GM23338 (cell line): Measurements from ENCODE around the gene COA4. TPM values are rescaled to one million over a fixed set of nuclear protein-coding genes. Genes with fewer than 3 reads are reported as not detected.

Source experiments
- ATAC-seq: fragments of 200-7000 bp; cut with Tn5 transposase; 3 replicates; pipeline ENCODE4 v1.9.1; 2020
- DNase-seq: peaks from one replicate; pipeline ENCODE4 v3.0.0-alpha.2; 2015; ENCODE audit warnings: low spot score
- H2AFZ ChIP-seq: fragments of 200-600 bp; sonication (generic); 2 replicates; pipeline ENCODE4 v1.8.0; 2016; ENCODE audit warnings: antibody characterized with exemption, mild to moderate bottlenecking, moderate library complexity
- H3F3A ChIP-seq: fragments of 200-600 bp; sonication (generic); replicated peaks from 2 replicates; pipeline ENCODE4 v1.8.0; 2017; ENCODE audit warnings: antibody characterized with exemption, mixed run types, low read depth
- H3K27ac ChIP-seq: fragments of 200-600 bp; sonication (generic); 2 replicates; pipeline ENCODE4 v1.6.1; 2016; ENCODE audit warnings: low read depth
- H3K27me3 ChIP-seq: fragments of 200-600 bp; sonication (generic); 2 replicates; pipeline ENCODE4 v1.8.0; 2016; ENCODE audit warnings: mild to moderate bottlenecking, mixed run types, moderate library complexity; ENCODE audit not compliant: insufficient read depth
- H3K36me3 ChIP-seq: fragments of 200-600 bp; sonication (generic); 2 replicates; pipeline ENCODE4 v1.8.0; 2016; ENCODE audit warnings: mild to moderate bottlenecking; ENCODE audit not compliant: insufficient read depth
- H3K4me1 ChIP-seq: fragments of 200-600 bp; sonication (generic); 2 replicates; pipeline ENCODE4 v1.8.0; 2016; ENCODE audit warnings: mild to moderate bottlenecking, moderate library complexity; ENCODE audit not compliant: insufficient read depth
- H3K4me2 ChIP-seq: fragments of 200-600 bp; sonication (generic); 2 replicates; pipeline ENCODE4 v1.7.1; 2017; ENCODE audit warnings: mixed run types
- H3K4me3 ChIP-seq: fragments of 200-600 bp; sonication (generic); 2 replicates; pipeline ENCODE4 v1.6.1; 2016; ENCODE audit warnings: mixed run types
- H3K79me2 ChIP-seq: fragments of 200-600 bp; sonication (generic); replicated peaks from 2 replicates; pipeline ENCODE4 v1.8.0; 2017; ENCODE audit warnings: mild to moderate bottlenecking; ENCODE audit not compliant: insufficient read depth
- H3K9me2 ChIP-seq: fragments of 200-600 bp; sonication (generic); 2 replicates; pipeline ENCODE4 v1.8.0; 2017; ENCODE audit not compliant: insufficient read depth
- H4K20me1 ChIP-seq: fragments of 200-600 bp; sonication (generic); replicated peaks from 2 replicates; pipeline ENCODE4 v1.8.0; 2017; ENCODE audit warnings: mild to moderate bottlenecking; ENCODE audit not compliant: insufficient read depth
- H3K27ac Mint-ChIP-seq: 2 replicates; pipeline ENCODE4 v1.8.0; 2020; ENCODE audit warnings: inconsistent platforms, mild to moderate bottlenecking, moderate library complexity, mixed read lengths
- H3K27me3 Mint-ChIP-seq: 3 replicates; pipeline ENCODE4 v1.8.0; 2022; ENCODE audit warnings: low read depth, mild to moderate bottlenecking, moderate library complexity, mixed read lengths, inconsistent platforms; ENCODE audit not compliant: insufficient read depth, poor library complexity
- H3K36me3 Mint-ChIP-seq: 3 replicates; pipeline ENCODE4 v1.8.0; 2021; ENCODE audit warnings: low read depth, mild to moderate bottlenecking, inconsistent platforms, moderate library complexity, mixed read lengths
- H3K4me1 Mint-ChIP-seq: 3 replicates; pipeline ENCODE4 v1.8.0; 2020; ENCODE audit warnings: mild to moderate bottlenecking, inconsistent platforms, mixed read lengths
- H3K4me3 Mint-ChIP-seq: 3 replicates; pipeline ENCODE4 v1.8.0; 2021; ENCODE audit warnings: moderate library complexity, mild to moderate bottlenecking, inconsistent platforms, mixed read lengths
- H3K9me3 Mint-ChIP-seq: 3 replicates; pipeline ENCODE4 v1.8.0; 2020; ENCODE audit warnings: moderate library complexity, mild to moderate bottlenecking, inconsistent platforms, mixed read lengths
- CREB1 ChIP-seq: fragments of 250-450 bp; sonication (Bioruptor Pico); IDR thresholded peaks from 2 replicates; pipeline ENCODE4 v1.5.0; 2020; ENCODE audit warnings: low read depth, mild to moderate bottlenecking, moderate library complexity
- EZH2 ChIP-seq: fragments of 200-600 bp; sonication (generic); IDR thresholded peaks from one replicate; pipeline ENCODE4 v1.8.0; 2017; ENCODE audit warnings: antibody characterized with exemption, mild to moderate bottlenecking, low read depth; ENCODE audit not compliant: unreplicated experiment
- EZH2phosphoT487 ChIP-seq: fragments of 200-600 bp; sonication (generic); IDR thresholded peaks from one replicate; pipeline ENCODE4 v1.8.1; 2018; ENCODE audit warnings: antibody characterized with exemption; ENCODE audit not compliant: unreplicated experiment
- JUNB ChIP-seq: IDR thresholded peaks from one replicate; pipeline ENCODE4 v1.6.1; 2016; ENCODE audit warnings: antibody characterized with exemption; ENCODE audit not compliant: unreplicated experiment
- NANOG ChIP-seq: IDR thresholded peaks from 2 replicates; pipeline ENCODE4 v1.6.1; 2016; ENCODE audit warnings: antibody characterized with exemption, borderline replicate concordance
- POLR2AphosphoS5 ChIP-seq: IDR thresholded peaks from 2 replicates; pipeline ENCODE4 v1.6.1; 2016; ENCODE audit warnings: antibody characterized with exemption, low read depth
- STAT1 ChIP-seq: IDR thresholded peaks from one replicate; pipeline ENCODE4 v1.6.1; 2016; ENCODE audit warnings: antibody characterized with exemption; ENCODE audit not compliant: unreplicated experiment
- ZNF114 ChIP-seq: fragments of 250-450 bp; sonication (Bioruptor Pico); IDR thresholded peaks from 2 replicates; pipeline ENCODE4 v1.5.0; 2020; ENCODE audit warnings: mild to moderate bottlenecking, moderate library complexity
- ZNF331 ChIP-seq: fragments of 250-450 bp; sonication (Bioruptor Pico); IDR thresholded peaks from 2 replicates; pipeline ENCODE4 v1.5.0; 2020; ENCODE audit warnings: low read depth, mild to moderate bottlenecking, moderate library complexity
- polyA plus RNA-seq: library from polyadenylated mRNA; unstranded; fragments of >200 nt; fragmentation: Nextera tagmentation; extraction: Ambion mirVana; gene quantifications from 2 replicates; pipeline ENCODE4 v1.2.1, GENCODE V29; 2016
- total RNA-seq: library from RNA; depleted of rRNA; stranded (reverse); fragments of >200 nt; shearing (Covaris generic); gene quantifications from 2 replicates; pipeline ENCODE4 v1.2.3, GENCODE V29; 2014
- TF ChIP-seq, protein P1 (sequence below): IDR thresholded peaks from one replicate; pipeline ENCODE4 v1.6.1; 2018; ENCODE audit warnings: antibody characterized with exemption; ENCODE audit not compliant: unreplicated experiment
- TF ChIP-seq, protein P2 (sequence below): IDR thresholded peaks from 2 replicates; pipeline ENCODE4 v1.6.1; 2016; ENCODE audit warnings: antibody characterized with exemption
- TF ChIP-seq, protein P3 (sequence below), 2 experiments: fragments of 200-600 bp in 1 of 2; sonication (generic) in 1 of 2; conservative IDR thresholded peaks; 2 replicates each; pipeline versions ENCODE4 v1.5.1 to v1.6.1; 2016 to 2017; ENCODE audit warnings: antibody characterized with exemption in 2 of 2, low read depth in 2 of 2, mild to moderate bottlenecking in 2 of 2, moderate library complexity in 1 of 2
- TF ChIP-seq, protein P4 (sequence below): fragments of 250-450 bp; sonication (Bioruptor Pico); IDR thresholded peaks from 2 replicates; pipeline ENCODE4 v1.5.0; 2020; ENCODE audit warnings: mild to moderate bottlenecking, moderate library complexity

The COA4 gene
- total and polyA plus RNA-seq, 2 experiments from 2014 or later = 168 to 174 TPM

DNA sequence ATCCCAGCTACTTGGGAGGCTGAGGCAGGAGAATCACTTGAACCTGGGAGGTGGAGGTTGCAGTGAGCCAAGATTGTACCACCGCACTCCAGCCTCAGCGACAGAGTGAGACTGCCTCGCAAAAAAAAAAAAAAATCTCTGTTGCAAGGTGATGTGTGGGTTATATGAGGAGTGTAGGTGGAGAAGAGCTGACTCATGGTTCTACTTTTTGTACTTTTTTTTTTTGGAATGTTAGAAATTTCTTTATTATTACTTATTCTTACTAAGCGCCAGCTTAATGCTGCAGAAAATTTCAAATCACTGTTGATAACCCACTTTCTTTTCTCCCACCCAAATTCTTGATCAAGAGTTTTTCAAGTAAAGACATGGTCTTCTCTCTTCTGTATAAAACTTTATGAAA lies 44.5 kb upstream of the COA4 start (continued):
- TF ChIP-seq NANOG (no peak), EZH2 (no peak), STAT1 (no peak), ZNF331 (CRISPR knock-in tag) (no peak), JUNB (no peak), POLR2AphosphoS5 (no peak), EZH2phosphoT487 (no peak), ZNF114 (CRISPR knock-in tag) (no peak), CREB1 (CRISPR knock-in tag) (no peak)
- TF ChIP-seq, protein P1, sequence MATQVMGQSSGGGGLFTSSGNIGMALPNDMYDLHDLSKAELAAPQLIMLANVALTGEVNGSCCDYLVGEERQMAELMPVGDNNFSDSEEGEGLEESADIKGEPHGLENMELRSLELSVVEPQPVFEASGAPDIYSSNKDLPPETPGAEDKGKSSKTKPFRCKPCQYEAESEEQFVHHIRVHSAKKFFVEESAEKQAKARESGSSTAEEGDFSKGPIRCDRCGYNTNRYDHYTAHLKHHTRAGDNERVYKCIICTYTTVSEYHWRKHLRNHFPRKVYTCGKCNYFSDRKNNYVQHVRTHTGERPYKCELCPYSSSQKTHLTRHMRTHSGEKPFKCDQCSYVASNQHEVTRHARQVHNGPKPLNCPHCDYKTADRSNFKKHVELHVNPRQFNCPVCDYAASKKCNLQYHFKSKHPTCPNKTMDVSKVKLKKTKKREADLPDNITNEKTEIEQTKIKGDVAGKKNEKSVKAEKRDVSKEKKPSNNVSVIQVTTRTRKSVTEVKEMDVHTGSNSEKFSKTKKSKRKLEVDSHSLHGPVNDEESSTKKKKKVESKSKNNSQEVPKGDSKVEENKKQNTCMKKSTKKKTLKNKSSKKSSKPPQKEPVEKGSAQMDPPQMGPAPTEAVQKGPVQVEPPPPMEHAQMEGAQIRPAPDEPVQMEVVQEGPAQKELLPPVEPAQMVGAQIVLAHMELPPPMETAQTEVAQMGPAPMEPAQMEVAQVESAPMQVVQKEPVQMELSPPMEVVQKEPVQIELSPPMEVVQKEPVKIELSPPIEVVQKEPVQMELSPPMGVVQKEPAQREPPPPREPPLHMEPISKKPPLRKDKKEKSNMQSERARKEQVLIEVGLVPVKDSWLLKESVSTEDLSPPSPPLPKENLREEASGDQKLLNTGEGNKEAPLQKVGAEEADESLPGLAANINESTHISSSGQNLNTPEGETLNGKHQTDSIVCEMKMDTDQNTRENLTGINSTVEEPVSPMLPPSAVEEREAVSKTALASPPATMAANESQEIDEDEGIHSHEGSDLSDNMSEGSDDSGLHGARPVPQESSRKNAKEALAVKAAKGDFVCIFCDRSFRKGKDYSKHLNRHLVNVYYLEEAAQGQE = no peak
- TF ChIP-seq, protein P2, sequence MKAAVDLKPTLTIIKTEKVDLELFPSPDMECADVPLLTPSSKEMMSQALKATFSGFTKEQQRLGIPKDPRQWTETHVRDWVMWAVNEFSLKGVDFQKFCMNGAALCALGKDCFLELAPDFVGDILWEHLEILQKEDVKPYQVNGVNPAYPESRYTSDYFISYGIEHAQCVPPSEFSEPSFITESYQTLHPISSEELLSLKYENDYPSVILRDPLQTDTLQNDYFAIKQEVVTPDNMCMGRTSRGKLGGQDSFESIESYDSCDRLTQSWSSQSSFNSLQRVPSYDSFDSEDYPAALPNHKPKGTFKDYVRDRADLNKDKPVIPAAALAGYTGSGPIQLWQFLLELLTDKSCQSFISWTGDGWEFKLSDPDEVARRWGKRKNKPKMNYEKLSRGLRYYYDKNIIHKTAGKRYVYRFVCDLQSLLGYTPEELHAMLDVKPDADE = no peak
- TF ChIP-seq, protein P3, sequence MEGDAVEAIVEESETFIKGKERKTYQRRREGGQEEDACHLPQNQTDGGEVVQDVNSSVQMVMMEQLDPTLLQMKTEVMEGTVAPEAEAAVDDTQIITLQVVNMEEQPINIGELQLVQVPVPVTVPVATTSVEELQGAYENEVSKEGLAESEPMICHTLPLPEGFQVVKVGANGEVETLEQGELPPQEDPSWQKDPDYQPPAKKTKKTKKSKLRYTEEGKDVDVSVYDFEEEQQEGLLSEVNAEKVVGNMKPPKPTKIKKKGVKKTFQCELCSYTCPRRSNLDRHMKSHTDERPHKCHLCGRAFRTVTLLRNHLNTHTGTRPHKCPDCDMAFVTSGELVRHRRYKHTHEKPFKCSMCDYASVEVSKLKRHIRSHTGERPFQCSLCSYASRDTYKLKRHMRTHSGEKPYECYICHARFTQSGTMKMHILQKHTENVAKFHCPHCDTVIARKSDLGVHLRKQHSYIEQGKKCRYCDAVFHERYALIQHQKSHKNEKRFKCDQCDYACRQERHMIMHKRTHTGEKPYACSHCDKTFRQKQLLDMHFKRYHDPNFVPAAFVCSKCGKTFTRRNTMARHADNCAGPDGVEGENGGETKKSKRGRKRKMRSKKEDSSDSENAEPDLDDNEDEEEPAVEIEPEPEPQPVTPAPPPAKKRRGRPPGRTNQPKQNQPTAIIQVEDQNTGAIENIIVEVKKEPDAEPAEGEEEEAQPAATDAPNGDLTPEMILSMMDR (conservative IDR thresholded peaks at IDR 0.05; ENCODE audit: low read depth in 2 of 2) = no peak

DNA sequence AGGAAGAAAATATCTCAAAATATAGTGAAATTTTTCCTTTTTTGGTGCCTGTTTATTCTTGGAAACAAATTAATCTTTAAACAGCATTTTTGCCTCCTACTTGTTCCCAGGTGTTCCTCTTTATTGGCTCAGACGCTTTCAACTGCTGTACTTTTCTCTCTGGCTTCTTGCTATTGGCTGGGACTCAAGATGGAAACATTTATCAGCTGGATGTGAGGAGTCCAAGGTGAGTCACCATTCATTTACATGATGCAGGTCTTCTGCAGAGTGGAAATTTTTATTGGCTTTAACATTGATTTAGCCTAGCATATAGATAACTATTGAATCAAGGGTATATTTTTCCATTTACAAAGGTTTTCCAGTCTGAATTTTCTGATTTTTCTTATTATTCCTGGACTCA lies 39.8 kb upstream of the COA4 start:
- Histone ChIP-seq H3K36me3 (no peaks in the 10 kb centered on the region), H3K27ac (no peak overlapping the region), H3K4me3 (no peak overlapping the region), H3F3A (no peaks in the 10 kb centered on the region), H2AFZ (no peak overlapping the region), H4K20me1 (no peaks in the 10 kb centered on the region), H3K27me3 (no peaks in the 10 kb centered on the region), H3K4me1 (no peaks in the 10 kb centered on the region), H3K4me2 (no peak overlapping the region), H3K79me2 (no peaks in the 10 kb centered on the region), H3K9me2 (no peaks in the 10 kb centered on the region)
- Mint-ChIP-seq H3K4me3 (no peak overlapping the region), H3K27me3 (no peaks in the 10 kb centered on the region), H3K9me3 (no peaks in the 10 kb centered on the region), H3K4me1 (no peaks in the 10 kb centered on the region), H3K36me3 (peaks cover 5% of the 10 kb centered on the region; the same call in 1 of the 3 replicates), H3K27ac (no peak overlapping the region)
- DNase-seq (no peak), ATAC-seq (no peak)
- TF ChIP-seq, protein P4, sequence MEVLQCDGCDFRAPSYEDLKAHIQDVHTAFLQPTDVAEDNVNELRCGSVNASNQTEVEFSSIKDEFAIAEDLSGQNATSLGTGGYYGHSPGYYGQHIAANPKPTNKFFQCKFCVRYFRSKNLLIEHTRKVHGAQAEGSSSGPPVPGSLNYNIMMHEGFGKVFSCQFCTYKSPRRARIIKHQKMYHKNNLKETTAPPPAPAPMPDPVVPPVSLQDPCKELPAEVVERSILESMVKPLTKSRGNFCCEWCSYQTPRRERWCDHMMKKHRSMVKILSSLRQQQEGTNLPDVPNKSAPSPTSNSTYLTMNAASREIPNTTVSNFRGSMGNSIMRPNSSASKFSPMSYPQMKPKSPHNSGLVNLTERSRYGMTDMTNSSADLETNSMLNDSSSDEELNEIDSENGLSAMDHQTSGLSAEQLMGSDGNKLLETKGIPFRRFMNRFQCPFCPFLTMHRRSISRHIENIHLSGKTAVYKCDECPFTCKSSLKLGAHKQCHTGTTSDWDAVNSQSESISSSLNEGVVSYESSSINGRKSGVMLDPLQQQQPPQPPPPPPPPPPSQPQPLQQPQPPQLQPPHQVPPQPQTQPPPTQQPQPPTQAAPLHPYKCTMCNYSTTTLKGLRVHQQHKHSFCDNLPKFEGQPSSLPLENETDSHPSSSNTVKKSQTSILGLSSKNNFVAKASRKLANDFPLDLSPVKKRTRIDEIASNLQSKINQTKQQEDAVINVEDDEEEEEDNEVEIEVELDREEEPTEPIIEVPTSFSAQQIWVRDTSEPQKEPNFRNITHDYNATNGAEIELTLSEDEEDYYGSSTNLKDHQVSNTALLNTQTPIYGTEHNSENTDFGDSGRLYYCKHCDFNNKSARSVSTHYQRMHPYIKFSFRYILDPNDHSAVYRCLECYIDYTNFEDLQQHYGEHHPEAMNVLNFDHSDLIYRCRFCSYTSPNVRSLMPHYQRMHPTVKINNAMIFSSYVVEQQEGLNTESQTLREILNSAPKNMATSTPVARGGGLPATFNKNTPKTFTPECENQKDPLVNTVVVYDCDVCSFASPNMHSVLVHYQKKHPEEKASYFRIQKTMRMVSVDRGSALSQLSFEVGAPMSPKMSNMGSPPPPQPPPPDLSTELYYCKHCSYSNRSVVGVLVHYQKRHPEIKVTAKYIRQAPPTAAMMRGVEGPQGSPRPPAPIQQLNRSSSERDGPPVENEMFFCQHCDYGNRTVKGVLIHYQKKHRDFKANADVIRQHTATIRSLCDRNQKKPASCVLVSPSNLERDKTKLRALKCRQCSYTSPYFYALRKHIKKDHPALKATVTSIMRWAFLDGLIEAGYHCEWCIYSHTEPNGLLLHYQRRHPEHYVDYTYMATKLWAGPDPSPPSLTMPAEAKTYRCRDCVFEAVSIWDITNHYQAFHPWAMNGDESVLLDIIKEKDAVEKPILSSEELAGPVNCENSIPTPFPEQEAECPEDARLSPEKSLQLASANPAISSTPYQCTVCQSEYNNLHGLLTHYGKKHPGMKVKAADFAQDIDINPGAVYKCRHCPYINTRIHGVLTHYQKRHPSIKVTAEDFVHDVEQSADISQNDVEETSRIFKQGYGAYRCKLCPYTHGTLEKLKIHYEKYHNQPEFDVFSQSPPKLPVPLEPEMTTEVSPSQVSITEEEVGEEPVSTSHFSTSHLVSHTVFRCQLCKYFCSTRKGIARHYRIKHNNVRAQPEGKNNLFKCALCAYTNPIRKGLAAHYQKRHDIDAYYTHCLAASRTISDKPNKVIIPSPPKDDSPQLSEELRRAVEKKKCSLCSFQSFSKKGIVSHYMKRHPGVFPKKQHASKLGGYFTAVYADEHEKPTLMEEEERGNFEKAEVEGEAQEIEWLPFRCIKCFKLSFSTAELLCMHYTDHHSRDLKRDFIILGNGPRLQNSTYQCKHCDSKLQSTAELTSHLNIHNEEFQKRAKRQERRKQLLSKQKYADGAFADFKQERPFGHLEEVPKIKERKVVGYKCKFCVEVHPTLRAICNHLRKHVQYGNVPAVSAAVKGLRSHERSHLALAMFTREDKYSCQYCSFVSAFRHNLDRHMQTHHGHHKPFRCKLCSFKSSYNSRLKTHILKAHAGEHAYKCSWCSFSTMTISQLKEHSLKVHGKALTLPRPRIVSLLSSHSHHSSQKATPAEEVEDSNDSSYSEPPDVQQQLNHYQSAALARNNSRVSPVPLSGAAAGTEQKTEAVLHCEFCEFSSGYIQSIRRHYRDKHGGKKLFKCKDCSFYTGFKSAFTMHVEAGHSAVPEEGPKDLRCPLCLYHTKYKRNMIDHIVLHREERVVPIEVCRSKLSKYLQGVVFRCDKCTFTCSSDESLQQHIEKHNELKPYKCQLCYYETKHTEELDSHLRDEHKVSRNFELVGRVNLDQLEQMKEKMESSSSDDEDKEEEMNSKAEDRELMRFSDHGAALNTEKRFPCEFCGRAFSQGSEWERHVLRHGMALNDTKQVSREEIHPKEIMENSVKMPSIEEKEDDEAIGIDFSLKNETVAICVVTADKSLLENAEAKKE (CRISPR knock-in tag) = no peak
- TF ChIP-seq JUNB = no peak
